ENCODE measurements around the gene TRAM1L1. TPM values are rescaled to one million over a fixed set of nuclear protein-coding genes. Genes with fewer than 3 reads are reported as not detected.

The TRAM1L1 gene
- not detected for polyA plus RNA-seq (2012; ENCODE audit: missing spikeins)

GRCh38 chr4:117084866-117085701 lies at the start of gene TRAM1L1:
TRAM1L1 (minus strand) TSS chr4:117085576; CDS start chr4:117085393, 183 bp downstream.
- TF ChIP-seq POLR2AphosphoS5 (IDR thresholded peaks at IDR 0.05; ENCODE audit: low read depth, low read length) (no peak), TAF1 (IDR thresholded peaks at IDR 0.05; ENCODE audit: borderline replicate concordance, low read depth, low read length) (no peak), POLR2A (IDR thresholded peaks at IDR 0.05; ENCODE audit: low read depth, low read length) (no peak)
- FAIRE-seq: no peak
- DNase-seq (ENCODE audit: insufficient read length): no peak

- FAIRE-seq: no peak
- DNase-seq (ENCODE audit: insufficient read length): no peak
- TF ChIP-seq POLR2AphosphoS5 (IDR thresholded peaks at IDR 0.05; ENCODE audit: low read depth, low read length): no peak
- TF ChIP-seq POLR2A (IDR thresholded peaks at IDR 0.05; ENCODE audit: low read depth, low read length): no peak
- TF ChIP-seq TAF1 (IDR thresholded peaks at IDR 0.05; ENCODE audit: borderline replicate concordance, low read depth, low read length): no peak
Observed at GRCh38 chr4:117134386-117134785, 49.0 kb upstream of the TRAM1L1 start.

- FAIRE-seq: no peak
- no peak for DNase-seq (ENCODE audit: insufficient read length)
- no peak for TF ChIP-seq POLR2A (IDR thresholded peaks at IDR 0.05; ENCODE audit: low read depth, low read length)
- TF ChIP-seq POLR2AphosphoS5 (IDR thresholded peaks at IDR 0.05; ENCODE audit: low read depth, low read length): no peak
- TF ChIP-seq TAF1 (IDR thresholded peaks at IDR 0.05; ENCODE audit: borderline replicate concordance, low read depth, low read length): no peak
Observed at GRCh38 chr4:117096886-117097285, 11.5 kb upstream of the TRAM1L1 start.

GRCh38 chr4:117096462-117096861 lies 11.1 kb upstream of the TRAM1L1 start:
- TF ChIP-seq POLR2AphosphoS5 (IDR thresholded peaks at IDR 0.05; ENCODE audit: low read depth, low read length) (no peak), TAF1 (IDR thresholded peaks at IDR 0.05; ENCODE audit: borderline replicate concordance, low read depth, low read length) (no peak), POLR2A (IDR thresholded peaks at IDR 0.05; ENCODE audit: low read depth, low read length) (no peak)
- DNase-seq (ENCODE audit: insufficient read length) (no peak), FAIRE-seq (no peak)

- no peak for TF ChIP-seq POLR2AphosphoS5 (IDR thresholded peaks at IDR 0.05; ENCODE audit: low read depth, low read length)
- no peak for TF ChIP-seq POLR2A (IDR thresholded peaks at IDR 0.05; ENCODE audit: low read depth, low read length)
- TF ChIP-seq TAF1 (IDR thresholded peaks at IDR 0.05; ENCODE audit: borderline replicate concordance, low read depth, low read length): no peak
- DNase-seq (ENCODE audit: insufficient read length): no peak
- no peak for FAIRE-seq
Observed at GRCh38 chr4:117093571-117093970, 8.2 kb upstream of the TRAM1L1 start.

GRCh38 chr4:117077760-117078159 lies 7.6 kb downstream of the TRAM1L1 start:
- no peak for FAIRE-seq
- TF ChIP-seq TAF1 (IDR thresholded peaks at IDR 0.05; ENCODE audit: borderline replicate concordance, low read depth, low read length) (no peak), POLR2AphosphoS5 (IDR thresholded peaks at IDR 0.05; ENCODE audit: low read depth, low read length) (no peak), POLR2A (IDR thresholded peaks at IDR 0.05; ENCODE audit: low read depth, low read length) (no peak)
- DNase-seq (ENCODE audit: insufficient read length): no peak

GRCh38 chr4:117068120-117068519 lies 17.3 kb downstream of the TRAM1L1 start:
- no peak for FAIRE-seq
- no peak for TF ChIP-seq POLR2A (IDR thresholded peaks at IDR 0.05; ENCODE audit: low read depth, low read length)
- no peak for TF ChIP-seq TAF1 (IDR thresholded peaks at IDR 0.05; ENCODE audit: borderline replicate concordance, low read depth, low read length)
- TF ChIP-seq POLR2AphosphoS5 (IDR thresholded peaks at IDR 0.05; ENCODE audit: low read depth, low read length): no peak
- DNase-seq (ENCODE audit: insufficient read length): no peak

GRCh38 chr4:117063961-117064696 lies 21.2 kb downstream of the TRAM1L1 start:
- TF ChIP-seq POLR2A (IDR thresholded peaks at IDR 0.05; ENCODE audit: low read depth, low read length) (no peak), POLR2AphosphoS5 (IDR thresholded peaks at IDR 0.05; ENCODE audit: low read depth, low read length) (no peak), TAF1 (IDR thresholded peaks at IDR 0.05; ENCODE audit: borderline replicate concordance, low read depth, low read length) (no peak)
- DNase-seq (ENCODE audit: insufficient read length): no peak

GRCh38 chr4:117042962-117043361 lies 42.4 kb downstream of the TRAM1L1 start:
- FAIRE-seq: no peak
- no peak for DNase-seq (ENCODE audit: insufficient read length)

More at GRCh38 chr4:117063961-117064696, 21.2 kb downstream of the TRAM1L1 start:
- no peak for FAIRE-seq

More at GRCh38 chr4:117042962-117043361, 42.4 kb downstream of the TRAM1L1 start:
- no peak for TF ChIP-seq POLR2A (IDR thresholded peaks at IDR 0.05; ENCODE audit: low read depth, low read length)
- no peak for TF ChIP-seq POLR2AphosphoS5 (IDR thresholded peaks at IDR 0.05; ENCODE audit: low read depth, low read length)
- TF ChIP-seq TAF1 (IDR thresholded peaks at IDR 0.05; ENCODE audit: borderline replicate concordance, low read depth, low read length): no peak

Measured in GM12892 (cell line).